B cell (primary cell): Measurements from ENCODE around the gene TMPRSS15. TPM values are rescaled to one million over a fixed set of nuclear protein-coding genes. Genes with fewer than 3 reads are reported as not detected.

ENCODE experiments used
- ATAC-seq: fragments of 200-7000 bp; cut with Tn5 transposase; one replicate; pipeline ENCODE4 v1.10.0; 2021; ENCODE audit warnings: low read depth, mild to moderate bottlenecking, moderate number of reproducible peaks, moderate library complexity
- CTCF ChIA-PET: fragments of 350-600 bp; sonication (Branson Sonifier 250); formaldehyde crosslinking; loops from one replicate; lab custom pipeline; 2021; ENCODE audit warnings: antibody characterized with exemption, inconsistent platforms; lab: Charles Lee
- POLR2A ChIA-PET: fragments of 350-600 bp; sonication (Branson Sonifier 250); formaldehyde crosslinking; loops from one replicate; lab custom pipeline; 2021; ENCODE audit warnings: antibody characterized with exemption; lab: Charles Lee
- DNase-seq: peaks from one replicate; pipeline ENCODE4 v3.0.0; 2013
- H2AFZ ChIP-seq: 2 replicates; pipeline ENCODE4 v1.6.1; 2012; ENCODE audit warnings: mild to moderate bottlenecking, low read depth, low read length; ENCODE audit not compliant: insufficient read depth, poor library complexity, severe bottlenecking
- H3K27ac ChIP-seq, 2 donors: 1 replicate in 1 of 2; 2 replicates in 1 of 2; pipeline ENCODE4 v1.5.1; 2012 to 2013; ENCODE audit warnings: low read length in 2 of 2, mild to moderate bottlenecking in 2 of 2, moderate library complexity in 1 of 2
- H3K27me3 ChIP-seq, 4 experiments: fragments of 200-600 bp in 1 of 4; sonication (generic) in 1 of 4; replicated peaks in 1 of 4; 1 replicate in 2 of 4; 2 replicates in 2 of 4; pipeline versions ENCODE4 v1.6.1 to v1.7.0; 2013 to 2016; ENCODE audit warnings: low read length in 3 of 4, mild to moderate bottlenecking in 2 of 4, mixed read lengths in 1 of 4, moderate library complexity in 1 of 4; ENCODE audit not compliant: insufficient read depth in 4 of 4, control insufficient read depth in 3 of 4; ENCODE audit errors: control extremely low read depth in 1 of 4
- H3K36me3 ChIP-seq, 2 experiments: replicated peaks in 1 of 2; 1 replicate in 1 of 2; 2 replicates in 1 of 2; pipeline versions ENCODE4 v1.6.1 to v1.7.1; 2013; ENCODE audit warnings: low read length in 1 of 2; ENCODE audit not compliant: insufficient read depth in 2 of 2, control insufficient read depth in 1 of 2; ENCODE audit errors: control extremely low read depth in 1 of 2, extremely low read depth in 1 of 2
- H3K4me1 ChIP-seq, 2 donors: fragments of 200-600 bp in 1 of 2; sonication (generic) in 1 of 2; 1 replicate in 1 of 2; 2 replicates in 1 of 2; pipeline versions ENCODE4 v1.5.1 to v1.6.1; 2013 to 2017; ENCODE audit warnings: low read length in 2 of 2; ENCODE audit not compliant: control insufficient read depth in 2 of 2, insufficient read depth in 2 of 2
- H3K4me2 ChIP-seq: replicated peaks from 2 replicates; pipeline ENCODE3; 2012; ENCODE audit warnings: mild to moderate bottlenecking, low read depth, low read length; ENCODE audit not compliant: poor library complexity, severe bottlenecking
- H3K4me3 ChIP-seq, 5 experiments: fragments of 200-600 bp in 1 of 5; sonication (generic) in 1 of 5; 1 replicate in 3 of 5; 2 replicates in 2 of 5; pipeline versions ENCODE4 v1.5.1 to v1.7.0; 2011 to 2016; ENCODE audit warnings: low read length in 4 of 5, mild to moderate bottlenecking in 4 of 5, low read depth in 2 of 5, control low read depth in 1 of 5, moderate library complexity in 1 of 5; ENCODE audit not compliant: insufficient read depth in 1 of 5; ENCODE audit errors: control extremely low read depth in 1 of 5, extremely low read depth in 1 of 5
- H3K79me2 ChIP-seq: fragments of 200-600 bp; sonication (generic); one replicate; pipeline ENCODE4 v1.6.0; 2016; ENCODE audit warnings: low read length; ENCODE audit not compliant: control insufficient read depth, insufficient read depth
- H3K9ac ChIP-seq: fragments of 200-600 bp; sonication (generic); 2 replicates; pipeline ENCODE4 v1.6.1; 2017; ENCODE audit warnings: mild to moderate bottlenecking, low read length, moderate library complexity
- H3K9me3 ChIP-seq, 3 donors: one replicate each; pipeline versions ENCODE4 v1.6.1 to v1.7.1; 2013; ENCODE audit warnings: low read length in 2 of 3; ENCODE audit not compliant: control insufficient read depth in 2 of 3, insufficient read depth in 1 of 3; ENCODE audit errors: control extremely low read depth in 1 of 3
- H4K20me1 ChIP-seq: 2 replicates; pipeline ENCODE4 v1.6.0; 2012; ENCODE audit warnings: mild to moderate bottlenecking, low read length; ENCODE audit not compliant: insufficient read depth, control insufficient read depth, poor library complexity, severe bottlenecking
- H3K27ac Mint-ChIP-seq: one replicate; pipeline ENCODE4 v1.8.0; 2021; ENCODE audit warnings: mixed read lengths
- H3K27me3 Mint-ChIP-seq: one replicate; pipeline ENCODE4 v1.8.0; 2021; ENCODE audit warnings: mixed read lengths
- H3K4me1 Mint-ChIP-seq: one replicate; pipeline ENCODE4 v1.8.0; 2021; ENCODE audit warnings: mixed read lengths
- H3K4me3 Mint-ChIP-seq: one replicate; pipeline ENCODE4 v1.8.0; 2021; ENCODE audit warnings: mixed read lengths
- H3K9me3 Mint-ChIP-seq: one replicate; pipeline ENCODE4 v1.8.0; 2022; ENCODE audit warnings: mixed read lengths; ENCODE audit not compliant: insufficient read depth
- CTCF ChIP-seq: fragments of 200-600 bp; IDR thresholded peaks from one replicate; pipeline ENCODE4 v1.8.0; 2022; ENCODE audit warnings: antibody characterized with exemption, mild to moderate bottlenecking
- EZH2 ChIP-seq: IDR thresholded peaks from 2 replicates; pipeline ENCODE4 v1.6.1; 2012; ENCODE audit warnings: borderline replicate concordance, low read depth, mild to moderate bottlenecking, moderate library complexity, low read length; ENCODE audit not compliant: insufficient read depth, poor library complexity, severe bottlenecking
- WGBS: methylation state at CpG from one replicate; pipeline ENCODE4 v1.1.5; 2013; ENCODE audit warnings: missing lambda C conversion rate; ENCODE audit not compliant: insufficient coverage; 5-methylcytosine and 5-hydroxymethylcytosine counted together
- intact Hi-C: fragments of 100-400 bp; cut with micrococcal nuclease; formaldehyde crosslinking; loops from one replicate; pipeline ENCODE4 v1.10.0; 2022
- polyA plus RNA-seq: library from polyadenylated mRNA; depleted of rRNA; stranded (reverse); fragments of >200 nt; gene quantifications from 2 replicates; pipeline ENCODE4 v1.2.3, GENCODE V29; 2012
- total RNA-seq, 2 donors: library from RNA; stranded (reverse); fragments of 120-200 nt in 1 of 2; gene quantifications; 1 replicate in 1 of 2; 2 replicates in 1 of 2; pipeline versions ENCODE4 v1.2.3 to v1.2.4, GENCODE V29; 2013 to 2022

TMPRSS15 gene
- total and polyA plus RNA-seq, 2 donors (not counting 1 experiment from before 2014, with no cell fraction given) = 0.04 TPM; not detected in 1

GRCh38 chr21:18354947-18355346 is 48.6 kb downstream of the TMPRSS15 start:
- H3K9ac ChIP-seq = no peak overlapping the region
- no peak overlapping the region for H3K4me3 ChIP-seq
- ChIA-PET POLR2A (no interaction called here), CTCF (no interaction called here)
- no peaks in the 10 kb centered on the region for H4K20me1 ChIP-seq
- whole genome bisulfite sequencing = no CpG with 5 or more reads among the region's 1 CpG
- Mint-ChIP-seq H3K27ac (no peak overlapping the region), H3K27me3 (no peaks in the 10 kb centered on the region), H3K4me1 (no peaks in the 10 kb centered on the region), H3K9me3 (no peaks in the 10 kb centered on the region), H3K4me3 (no peak overlapping the region)
- no peak overlapping the region for H2AFZ ChIP-seq
- DNase-seq (no peak), ATAC-seq (no peak)
- no peaks in the 10 kb centered on the region for H3K27me3 ChIP-seq
- no peak overlapping the region for H3K4me2 ChIP-seq
- H3K79me2 ChIP-seq = no peaks in the 10 kb centered on the region
- intact Hi-C loops = no loop called here
- no peaks in the 10 kb centered on the region for H3K9me3 ChIP-seq
- H3K4me1 ChIP-seq = no peaks in the 10 kb centered on the region
- TF ChIP-seq EZH2 (no peak), CTCF (no peak)
- no peaks in the 10 kb centered on the region for H3K36me3 ChIP-seq
- no peak overlapping the region for H3K27ac ChIP-seq

GRCh38 chr21:18350216-18350615 is 53.4 kb downstream of the TMPRSS15 start:
- ATAC-seq (no peak), DNase-seq (no peak)
- Histone ChIP-seq H3K4me1 (no peaks in the 10 kb centered on the region), H3K27me3 (no peaks in the 10 kb centered on the region), H3K79me2 (no peaks in the 10 kb centered on the region), H4K20me1 (no peaks in the 10 kb centered on the region), H3K9me3 (no peaks in the 10 kb centered on the region), H3K9ac (no peak overlapping the region), H3K4me2 (no peak overlapping the region), H2AFZ (no peak overlapping the region), H3K36me3 (no peaks in the 10 kb centered on the region), H3K4me3 (no peak overlapping the region), H3K27ac (no peak overlapping the region)
- Mint-ChIP-seq H3K4me1 (no peaks in the 10 kb centered on the region), H3K27me3 (no peaks in the 10 kb centered on the region), H3K9me3 (no peaks in the 10 kb centered on the region), H3K4me3 (no peak overlapping the region), H3K27ac (no peak overlapping the region)
- CTCF ChIA-PET = no interaction called here
- TF ChIP-seq CTCF (no peak), EZH2 (no peak)
- WGBS = 90% methylated on average over 2 of the region's 2 CpGs
- intact Hi-C loops = no loop called here
- POLR2A ChIA-PET = no interaction called here
